ENCODE measurements around the gene ADCY10. TPM values are rescaled to one million over a fixed set of nuclear protein-coding genes. Genes with fewer than 3 reads are reported as not detected.

ADCY10 gene
- total and polyA plus RNA-seq, 2 of the 8 experiments (the other 6 are each of a cell fraction or from before 2014, with no cell fraction given), result 0.02 TPM; not detected in 1

- POLR2A ChIA-PET (ENCODE audit: partially characterized antibody), result no interaction called here
- WGBS, 2 experiments (ENCODE audit: extremely low coverage in 1 of 2, insufficient coverage in 1 of 2, insufficient read length in 1 of 2, insufficient replicate concordance in 2 of 2, low coverage in 1 of 2, low lambda C conversion rate in 2 of 2, missing lambda C conversion rate in 1 of 2), result 81% methylated on average over 9 of the region's 9 CpGs; no CpG with 5 or more reads in 1 of the 2 experiments
- peaks cover 0 to 9% (median 5%) of the 10 kb centered on the region in 4 experiments; a peak in 5 of 7 replicates for H3K4me1 ChIP-seq (replicated peaks in 1 of 4; ENCODE audit: control insufficient read depth in 3 of 4, insufficient read depth in 4 of 4, low read length in 3 of 4)
These were observed 89.7 kb downstream of the ADCY10 start for GRCh38 chr1:167824163-167824794.

More at GRCh38 chr1:167824163-167824794, 89.7 kb downstream of the ADCY10 start:
- Histone ChIP-seq H4K8ac (ENCODE audit: extremely low read depth, insufficient read depth, low read length) (no peak overlapping the region), H3K56ac (replicated peaks; ENCODE audit: insufficient read length, low read depth, low read length) (no peak overlapping the region), H2AFZ (ENCODE audit: low read length) (no peak overlapping the region), H3K27me3 (replicated peaks in 1 of 4; ENCODE audit: control insufficient read depth in 3 of 4, extremely low read depth in 1 of 4, insufficient read depth in 3 of 4, low read length in 3 of 4) (no peaks in the 10 kb centered on the region), H3K23ac (ENCODE audit: insufficient read length) (no peak overlapping the region), H3K4ac (replicated peaks; ENCODE audit: insufficient read length, low read depth, low read length) (no peak overlapping the region), H4K91ac (replicated peaks; ENCODE audit: insufficient read length, low read length) (no peak overlapping the region), H3K23me2 (ENCODE audit: low read depth, low read length) (no peaks in the 10 kb centered on the region), H4K20me1 (replicated peaks in 1 of 2; ENCODE audit: control insufficient read depth in 1 of 2, insufficient read depth in 2 of 2, low read length in 2 of 2) (no peaks in the 10 kb centered on the region), H2BK20ac (ENCODE audit: low read length) (no peak overlapping the region; the same call in 1 of the 2 replicates), H3K79me2 (ENCODE audit: control insufficient read depth in 1 of 2, insufficient read depth in 2 of 2, low read length in 2 of 2) (no peaks in the 10 kb centered on the region), H3K9me3 (ENCODE audit: insufficient read depth in 2 of 2, low read depth in 1 of 2, low read length in 1 of 2) (no peaks in the 10 kb centered on the region), H3K27ac (ENCODE audit: low read depth, low read length) (no peak overlapping the region), H2BK5ac (ENCODE audit: low read depth, low read length) (no peak overlapping the region), H3K36me3 (ENCODE audit: control insufficient read depth in 2 of 4, insufficient read depth in 4 of 4, low read length in 3 of 4) (no peaks in the 10 kb centered on the region), H3K79me1 (ENCODE audit: low read depth, low read length) (no peaks in the 10 kb centered on the region), H3K4me3 (ENCODE audit: extremely low read depth in 1 of 4, insufficient read depth in 2 of 4, low read depth in 3 of 4, low read length in 4 of 4) (no peak overlapping the region), H3K9ac (replicated peaks in 1 of 4; ENCODE audit: extremely low read depth in 1 of 4, low read depth in 3 of 4, low read length in 3 of 4) (no peak overlapping the region), H3K14ac (ENCODE audit: insufficient read length) (no peak overlapping the region), H2BK120ac (replicated peaks; ENCODE audit: low read depth, low read length) (no peak overlapping the region), H2BK15ac (ENCODE audit: low read length) (no peak overlapping the region), H3K4me2 (ENCODE audit: insufficient read depth in 1 of 2, low read depth in 2 of 2, low read length in 2 of 2) (no peak overlapping the region), H2BK12ac (ENCODE audit: low read depth, low read length) (no peak overlapping the region), H2AK5ac (ENCODE audit: low read depth, low read length) (no peak overlapping the region), H3K18ac (ENCODE audit: extremely low read depth, low read length) (no peak overlapping the region), H4K5ac (ENCODE audit: insufficient read length, low read depth, low read length) (no peak overlapping the region)
- FAIRE-seq, result no peak
- CTCF ChIA-PET (ENCODE audit: partially characterized antibody), result interaction anchor here (0.5 to 0.7 kb wide), 3 partner anchors 29 to 284 kb away, joined by 3 to 4 read pairs (median 3); no protein-coding TSS in a partner anchor
- TF ChIP-seq MAFK (IDR thresholded peaks at IDR 0.05; ENCODE audit: low read depth, low read length) (no peak), KDM5A (IDR thresholded peaks at IDR 0.05; ENCODE audit: low read length) (no peak), CHD2 (IDR thresholded peaks at IDR 0.05; ENCODE audit: low read length) (no peak), CTCF (IDR thresholded peaks at IDR 0.05; ENCODE audit: control extremely low read depth in 1 of 3, insufficient read depth in 1 of 3, low read depth in 1 of 3, low read length in 3 of 3) (no peak)
- no peak for DNase-seq (ENCODE audit: low read depth in 1 of 2, low spot score in 2 of 2)
